ENCODE data around the gene RAB8A.
"Not testable (repeated sequence)": the region's sequence is repeated elsewhere in the genome, so short reads cannot be mapped to it uniquely, and the experiment has no call there.

Gene RAB8A

GRCh38 chr19:16113727-16114126, 2.0 kb downstream of the RAB8A start:
- DNase-seq = no peak

- DNase-seq = no peak
Observed at GRCh38 chr19:16115301-16116039, 3.8 kb downstream of the RAB8A start.

GRCh38 chr19:16116067-16116466, 4.4 kb downstream of the RAB8A start:
- DNase-seq = no peak

GRCh38 chr19:16117594-16118033, 5.9 kb downstream of the RAB8A start:
- no peak for DNase-seq

- no peak for DNase-seq
Observed at GRCh38 chr19:16118489-16119033, 6.9 kb downstream of the RAB8A start.

- DNase-seq = not testable (repeated sequence)
Observed at GRCh38 chr19:16119075-16119857, 7.6 kb downstream of the RAB8A start.

- DNase-seq = no peak
Observed at GRCh38 chr19:16121141-16121540, 9.5 kb downstream of the RAB8A start.

- DNase-seq = no peak
Observed at GRCh38 chr19:16121967-16122366, 10.3 kb downstream of the RAB8A start.

GRCh38 chr19:16124953-16125352, 13.3 kb downstream of the RAB8A start:
- DNase-seq = no peak

- DNase-seq = no peak
Observed at GRCh38 chr19:16125737-16126495, 14.2 kb downstream of the RAB8A start.

GRCh38 chr19:16127080-16127479, 15.4 kb downstream of the RAB8A start:
- DNase-seq = no peak

GRCh38 chr19:16127776-16128371, 16.2 kb downstream of the RAB8A start:
- no peak for DNase-seq

GRCh38 chr19:16131648-16132047, 20.0 kb downstream of the RAB8A start:
- DNase-seq = no peak

GRCh38 chr19:16133818-16134217, 22.1 kb downstream of the RAB8A start:
- DNase-seq = no peak

- DNase-seq = no peak
Observed at GRCh38 chr19:16134510-16134909, 22.8 kb downstream of the RAB8A start.

- DNase-seq = no peak
Observed at GRCh38 chr19:16135430-16136127, 23.9 kb downstream of the RAB8A start.

- no peak for DNase-seq
Observed at GRCh38 chr19:16136185-16136999, 24.7 kb downstream of the RAB8A start.

- DNase-seq = no peak
Observed at GRCh38 chr19:16139752-16140151, 28.1 kb downstream of the RAB8A start.

GRCh38 chr19:16141043-16141442, 29.4 kb downstream of the RAB8A start:
- no peak for DNase-seq

GRCh38 chr19:16142032-16142580, 30.4 kb downstream of the RAB8A start:
- no peak for DNase-seq
